ENCODE data around the gene TBC1D20.
A peak's percentile ranks its signal among the peaks of the same experiment; 100 is the strongest.
"Not testable (repeated sequence)": the region's sequence is repeated elsewhere in the genome, so short reads cannot be mapped to it uniquely, and the experiment has no call there.

Gene TBC1D20

GRCh38 chr20:407953-408842, 54.1 kb downstream of the TBC1D20 start, which contains the start of gene RBCK1:
Gene RBCK1, plus strand, starts transcription at chr20:408299. Its CDS starts 459 bp downstream, at chr20:408758.
- DNase-seq, result peak; percentile 78
- in situ Hi-C loops (cut with HindIII; ENCODE audit: low pct_ligation_motif_present, low pct_unique_long_range_greater_than_20kb, low sequenced_read_pairs), result no loop called here

GRCh38 chr20:407133-407952, 55.0 kb downstream of the TBC1D20 start:
- DNase-seq, result peak; percentile 78
- in situ Hi-C loops (cut with HindIII; ENCODE audit: low pct_ligation_motif_present, low pct_unique_long_range_greater_than_20kb, low sequenced_read_pairs), result no loop called here

GRCh38 chr20:406200-407132, 55.9 kb downstream of the TBC1D20 start:
- in situ Hi-C loops (cut with HindIII; ENCODE audit: low pct_ligation_motif_present, low pct_unique_long_range_greater_than_20kb, low sequenced_read_pairs), result no loop called here
- DNase-seq, result no peak

- in situ Hi-C loops (cut with HindIII; ENCODE audit: low pct_ligation_motif_present, low pct_unique_long_range_greater_than_20kb, low sequenced_read_pairs), result no loop called here
- DNase-seq, result no peak
Measured at GRCh38 chr20:404088-404487, 58.2 kb downstream of the TBC1D20 start.

GRCh38 chr20:403582-403957, 58.8 kb downstream of the TBC1D20 start:
- DNase-seq, result no peak
- in situ Hi-C loops (cut with HindIII; ENCODE audit: low pct_ligation_motif_present, low pct_unique_long_range_greater_than_20kb, low sequenced_read_pairs), result no loop called here

GRCh38 chr20:402898-403581, 59.3 kb downstream of the TBC1D20 start:
- no peak for DNase-seq
- in situ Hi-C loops (cut with HindIII; ENCODE audit: low pct_ligation_motif_present, low pct_unique_long_range_greater_than_20kb, low sequenced_read_pairs), result no loop called here

GRCh38 chr20:402496-402885, 59.8 kb downstream of the TBC1D20 start:
- DNase-seq, result no peak
- in situ Hi-C loops (cut with HindIII; ENCODE audit: low pct_ligation_motif_present, low pct_unique_long_range_greater_than_20kb, low sequenced_read_pairs), result no loop called here

GRCh38 chr20:401682-402495, 60.4 kb downstream of the TBC1D20 start:
- DNase-seq, result peak; percentile 99
- in situ Hi-C loops (cut with HindIII; ENCODE audit: low pct_ligation_motif_present, low pct_unique_long_range_greater_than_20kb, low sequenced_read_pairs), result no loop called here

- in situ Hi-C loops (cut with HindIII; ENCODE audit: low pct_ligation_motif_present, low pct_unique_long_range_greater_than_20kb, low sequenced_read_pairs), result no loop called here
Measured at GRCh38 chr20:400454-401275, 61.7 kb downstream of the TBC1D20 start.

GRCh38 chr20:400128-400453, 62.2 kb downstream of the TBC1D20 start:
- in situ Hi-C loops (cut with HindIII; ENCODE audit: low pct_ligation_motif_present, low pct_unique_long_range_greater_than_20kb, low sequenced_read_pairs), result no loop called here
- DNase-seq, result peak; percentile 38

More at GRCh38 chr20:400454-401275, 61.7 kb downstream of the TBC1D20 start:
- DNase-seq, result peak; percentile 66

GRCh38 chr20:399182-399707, 63.1 kb downstream of the TBC1D20 start:
- no peak for DNase-seq
- in situ Hi-C loops (cut with HindIII; ENCODE audit: low pct_ligation_motif_present, low pct_unique_long_range_greater_than_20kb, low sequenced_read_pairs), result no loop called here

- in situ Hi-C loops (cut with HindIII; ENCODE audit: low pct_ligation_motif_present, low pct_unique_long_range_greater_than_20kb, low sequenced_read_pairs), result no loop called here
- no peak for DNase-seq
Measured at GRCh38 chr20:397432-398237, 64.7 kb downstream of the TBC1D20 start.

GRCh38 chr20:396619-397431, 65.5 kb downstream of the TBC1D20 start:
- DNase-seq, result no peak
- in situ Hi-C loops (cut with HindIII; ENCODE audit: low pct_ligation_motif_present, low pct_unique_long_range_greater_than_20kb, low sequenced_read_pairs), result no loop called here

GRCh38 chr20:396252-396618, 66.1 kb downstream of the TBC1D20 start:
- DNase-seq, result no peak
- in situ Hi-C loops (cut with HindIII; ENCODE audit: low pct_ligation_motif_present, low pct_unique_long_range_greater_than_20kb, low sequenced_read_pairs), result no loop called here

- DNase-seq; in situ Hi-C loops (cut with HindIII; ENCODE audit: low pct_ligation_motif_present, low pct_unique_long_range_greater_than_20kb, low sequenced_read_pairs): not testable (repeated sequence)
Measured at GRCh38 chr20:393296-393695, 69.0 kb downstream of the TBC1D20 start.
